Prostate gland (tissue), 2 donors: Measurements from ENCODE around the gene GNRH2.

Experiments
- POLR2A ChIP-seq: fragments of 450-650 bp; IDR thresholded peaks from one replicate; pipeline ENCODE4 v1.6.1; 2016; ENCODE audit warnings: antibody characterized with exemption, mild to moderate bottlenecking
- POLR2AphosphoS5 ChIP-seq: sonication (generic); formaldehyde crosslinking; IDR thresholded peaks from one replicate; pipeline ENCODE4 v1.6.1; 2017; ENCODE audit warnings: antibody characterized with exemption
- TF ChIP-seq, protein P1 (sequence below), 4 experiments: fragments of 200-600 bp in 2 of 4; fragments of 450-650 bp in 2 of 4; sonication (generic) in 2 of 4; IDR thresholded peaks; 1 replicate in 3 of 4; 2 replicates in 1 of 4; pipeline ENCODE4 v1.5.1; 2016 to 2019; ENCODE audit warnings: antibody characterized with exemption in 4 of 4, mild to moderate bottlenecking in 2 of 4, moderate library complexity in 2 of 4

DNA sequence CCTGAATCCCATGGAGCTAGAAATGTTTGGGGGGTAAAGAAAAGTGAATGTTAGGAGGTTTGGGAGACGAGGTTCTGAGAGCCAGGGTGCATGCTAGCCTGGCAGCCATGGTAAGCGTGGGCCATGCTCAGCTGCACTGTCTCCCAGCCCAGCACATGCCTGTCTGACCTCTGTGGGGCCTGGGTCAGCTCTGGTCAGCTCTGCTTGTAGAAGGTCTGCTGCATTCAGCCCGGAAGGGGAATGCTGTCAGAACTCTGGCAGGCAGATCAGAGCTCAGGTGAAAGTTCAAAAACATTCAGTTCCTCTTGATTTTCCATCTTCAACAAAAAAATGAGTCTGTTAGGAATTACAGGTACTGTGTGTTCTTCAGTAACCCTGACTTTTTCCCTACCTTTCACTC, 5.8 kb upstream of the GNRH2 start:
- TF ChIP-seq, protein P1, sequence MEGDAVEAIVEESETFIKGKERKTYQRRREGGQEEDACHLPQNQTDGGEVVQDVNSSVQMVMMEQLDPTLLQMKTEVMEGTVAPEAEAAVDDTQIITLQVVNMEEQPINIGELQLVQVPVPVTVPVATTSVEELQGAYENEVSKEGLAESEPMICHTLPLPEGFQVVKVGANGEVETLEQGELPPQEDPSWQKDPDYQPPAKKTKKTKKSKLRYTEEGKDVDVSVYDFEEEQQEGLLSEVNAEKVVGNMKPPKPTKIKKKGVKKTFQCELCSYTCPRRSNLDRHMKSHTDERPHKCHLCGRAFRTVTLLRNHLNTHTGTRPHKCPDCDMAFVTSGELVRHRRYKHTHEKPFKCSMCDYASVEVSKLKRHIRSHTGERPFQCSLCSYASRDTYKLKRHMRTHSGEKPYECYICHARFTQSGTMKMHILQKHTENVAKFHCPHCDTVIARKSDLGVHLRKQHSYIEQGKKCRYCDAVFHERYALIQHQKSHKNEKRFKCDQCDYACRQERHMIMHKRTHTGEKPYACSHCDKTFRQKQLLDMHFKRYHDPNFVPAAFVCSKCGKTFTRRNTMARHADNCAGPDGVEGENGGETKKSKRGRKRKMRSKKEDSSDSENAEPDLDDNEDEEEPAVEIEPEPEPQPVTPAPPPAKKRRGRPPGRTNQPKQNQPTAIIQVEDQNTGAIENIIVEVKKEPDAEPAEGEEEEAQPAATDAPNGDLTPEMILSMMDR (IDR thresholded peaks at IDR 0.05) = no peak
- TF ChIP-seq POLR2A (no peak), POLR2AphosphoS5 (no peak)
